Mucosa of rectum (tissue), 2 donors: Measurements from ENCODE around the gene JPH3.

Source experiments
- H3K27ac ChIP-seq, 2 donors: one replicate each; pipeline ENCODE4 v1.7.0; 2013; ENCODE audit warnings: inconsistent platforms in 2 of 2, low read depth in 2 of 2, low read length in 2 of 2
- H3K27me3 ChIP-seq, 2 donors: one replicate each; pipeline ENCODE4 v1.7.0; 2013; ENCODE audit warnings: low read length in 2 of 2; ENCODE audit not compliant: control insufficient read depth in 2 of 2, insufficient read depth in 2 of 2
- H3K36me3 ChIP-seq, 2 donors: one replicate each; pipeline ENCODE4 v1.7.0; 2013; ENCODE audit warnings: low read length in 2 of 2; ENCODE audit not compliant: control insufficient read depth in 2 of 2, insufficient read depth in 2 of 2
- H3K4me1 ChIP-seq, 2 donors: one replicate each; pipeline ENCODE4 v1.7.0; 2013; ENCODE audit warnings: low read length in 2 of 2, mild to moderate bottlenecking in 1 of 2; ENCODE audit not compliant: control insufficient read depth in 2 of 2, insufficient read depth in 2 of 2
- H3K4me3 ChIP-seq, 2 donors: one replicate each; pipeline ENCODE4 v1.7.0; 2013; ENCODE audit warnings: low read length in 2 of 2
- H3K9ac ChIP-seq, 2 donors: one replicate each; pipeline ENCODE4 v1.7.0; 2013; ENCODE audit warnings: low read length in 2 of 2, low read depth in 1 of 2, mild to moderate bottlenecking in 1 of 2
- H3K9me3 ChIP-seq, 2 donors: one replicate each; pipeline ENCODE4 v1.7.0; 2013; ENCODE audit warnings: low read length in 2 of 2; ENCODE audit not compliant: control insufficient read depth in 2 of 2
- donor health status: healthy.
- donor health status: Normal muscosa, but diverticular disease.

Gene JPH3

DNA sequence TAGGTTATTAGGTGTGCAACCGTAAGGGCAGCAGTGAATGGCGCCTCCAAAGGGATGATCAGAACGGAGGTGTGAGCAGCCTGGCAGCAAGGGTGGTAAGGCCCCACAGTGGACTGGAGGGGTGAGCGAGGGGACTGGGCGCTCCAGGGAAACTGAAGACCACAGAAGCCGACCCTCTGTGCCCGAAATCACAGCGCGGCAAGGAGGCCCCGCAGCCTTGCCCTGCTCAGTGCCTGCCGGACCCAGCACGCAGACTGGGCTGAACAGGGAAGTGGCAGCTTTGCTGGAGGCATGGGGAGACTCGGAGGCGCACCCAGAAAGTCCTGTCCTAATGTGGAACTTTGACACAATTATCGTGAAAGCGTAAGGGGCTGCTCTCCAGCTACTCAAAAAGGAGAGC is 125.0 kb downstream of the JPH3 start:
- Histone ChIP-seq H3K4me1 (no peaks in the 10 kb centered on the region), H3K27ac (no peak overlapping the region), H3K9me3 (no peaks in the 10 kb centered on the region), H3K36me3 (peaks cover 27 to 40% of the 10 kb centered on the region in 2 donors), H3K9ac (no peak overlapping the region), H3K4me3 (no peak overlapping the region), H3K27me3 (no peaks in the 10 kb centered on the region)

DNA sequence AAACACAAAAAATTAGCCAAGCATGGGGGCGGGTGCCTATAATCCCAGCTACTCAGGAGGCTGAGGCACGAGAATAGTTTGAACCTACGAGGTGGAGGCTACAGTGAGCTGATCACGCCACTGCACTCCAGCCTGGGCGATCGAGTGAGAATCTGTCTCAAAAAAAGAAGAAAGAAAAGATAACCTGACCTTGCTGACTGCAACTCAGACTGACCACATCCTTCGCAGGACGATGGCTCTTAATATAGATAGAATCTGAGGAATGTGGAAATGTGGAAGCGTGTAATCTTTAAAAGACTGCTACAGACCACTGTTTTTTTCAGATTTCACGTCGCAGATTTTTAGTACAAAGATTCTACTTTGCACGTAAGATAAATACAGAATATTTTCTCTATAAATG is 125.7 kb downstream of the JPH3 start:
- Histone ChIP-seq H3K4me1 (no peaks in the 10 kb centered on the region), H3K9me3 (no peaks in the 10 kb centered on the region), H3K36me3 (peaks cover 20 to 37% of the 10 kb centered on the region in 2 donors), H3K27me3 (no peaks in the 10 kb centered on the region), H3K27ac (no peak overlapping the region), H3K9ac (no peak overlapping the region), H3K4me3 (no peak overlapping the region)

DNA sequence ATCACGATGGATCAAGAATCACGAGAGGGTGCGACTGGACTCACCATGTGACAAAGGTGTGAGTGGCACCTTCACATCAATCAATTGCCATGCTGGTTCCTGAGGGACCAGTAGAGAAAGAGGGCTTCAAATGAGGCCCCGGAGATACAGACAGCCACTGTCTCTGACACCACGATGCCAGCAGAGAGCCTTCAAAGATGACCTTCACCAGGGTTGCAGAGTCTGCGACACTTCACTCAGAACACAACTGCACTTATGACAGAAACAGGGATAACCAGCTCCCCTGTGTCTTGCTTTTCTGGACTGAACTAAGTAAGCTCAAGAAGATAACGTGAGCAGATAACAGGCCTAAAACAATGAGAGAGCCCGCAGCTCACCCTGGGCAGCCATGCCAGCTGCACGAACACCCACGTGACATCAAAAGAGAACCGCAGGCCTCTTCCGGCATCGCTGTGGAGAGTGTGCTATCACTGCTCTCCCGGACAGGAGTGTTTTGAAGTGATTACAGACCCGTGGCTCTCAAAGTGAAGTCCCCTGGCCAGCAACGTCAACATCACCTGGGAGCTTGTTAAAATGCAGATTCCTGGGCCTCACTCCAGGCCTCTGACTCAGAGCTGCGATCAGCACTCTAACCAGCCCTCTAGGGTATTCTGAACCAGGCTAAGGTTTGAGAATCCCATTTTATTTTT is 127.1 kb downstream of the JPH3 start:
- Histone ChIP-seq H3K4me1 (no peaks in the 10 kb centered on the region), H3K9ac (no peak overlapping the region), H3K9me3 (no peaks in the 10 kb centered on the region), H3K27me3 (no peaks in the 10 kb centered on the region), H3K27ac (no peak overlapping the region), H3K36me3 (peaks cover 13 to 33% of the 10 kb centered on the region in 2 donors), H3K4me3 (no peak overlapping the region)

DNA sequence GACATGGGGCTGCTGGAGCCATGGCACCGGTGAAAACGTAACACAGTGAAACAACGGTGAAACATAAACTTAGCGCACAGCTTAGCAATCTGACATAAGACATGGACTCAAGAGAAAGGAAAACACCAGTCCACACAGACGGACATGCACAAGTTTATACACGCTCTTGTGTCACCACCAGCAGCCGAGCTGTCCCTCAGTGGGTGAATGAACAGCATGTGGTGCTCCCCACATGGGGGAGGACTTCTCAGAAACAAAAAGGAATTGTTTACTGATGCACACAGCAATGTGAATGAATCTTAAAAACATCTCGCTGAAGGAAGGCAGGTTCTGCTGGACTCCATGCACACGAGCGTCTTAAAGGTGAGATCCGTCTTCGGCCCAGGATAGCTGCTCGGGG is 129.3 kb downstream of the JPH3 start:
- no peaks in the 10 kb centered on the region for H3K9me3 ChIP-seq
- H3K27ac ChIP-seq: no peak overlapping the region
- H3K9ac ChIP-seq: no peak overlapping the region
- no peaks in the 10 kb centered on the region for H3K4me1 ChIP-seq
- no peak overlapping the region for H3K4me3 ChIP-seq
- H3K36me3 ChIP-seq: peaks cover 16 to 40% of the 10 kb centered on the region in 2 donors
- no peaks in the 10 kb centered on the region for H3K27me3 ChIP-seq

DNA sequence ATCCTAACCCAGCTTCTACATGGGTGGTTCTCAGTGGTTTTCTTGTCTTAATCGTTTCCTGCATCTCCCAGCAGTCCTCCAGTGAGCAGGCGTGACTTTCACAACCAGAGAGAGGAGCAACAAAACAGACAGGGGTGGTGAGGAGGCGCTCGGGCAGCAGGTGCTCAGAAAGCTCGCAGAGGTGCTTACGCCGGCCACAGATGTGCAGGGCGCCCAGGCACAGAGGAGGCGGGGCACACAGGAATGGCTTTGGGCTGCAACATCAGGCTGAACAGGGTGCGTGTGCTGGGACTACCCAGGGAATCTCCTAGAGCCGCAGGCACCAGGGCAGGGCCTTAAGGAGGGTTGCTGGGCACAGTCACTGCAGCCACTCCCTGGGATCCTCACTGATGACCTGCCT is 130.9 kb downstream of the JPH3 start:
- H3K27ac ChIP-seq: no peak overlapping the region
- no peaks in the 10 kb centered on the region for H3K4me1 ChIP-seq
- H3K9ac ChIP-seq: no peak overlapping the region
- H3K27me3 ChIP-seq: no peaks in the 10 kb centered on the region
- peaks cover 18 to 29% of the 10 kb centered on the region in 2 donors for H3K36me3 ChIP-seq
- H3K4me3 ChIP-seq: no peak overlapping the region
- H3K9me3 ChIP-seq: no peaks in the 10 kb centered on the region

DNA sequence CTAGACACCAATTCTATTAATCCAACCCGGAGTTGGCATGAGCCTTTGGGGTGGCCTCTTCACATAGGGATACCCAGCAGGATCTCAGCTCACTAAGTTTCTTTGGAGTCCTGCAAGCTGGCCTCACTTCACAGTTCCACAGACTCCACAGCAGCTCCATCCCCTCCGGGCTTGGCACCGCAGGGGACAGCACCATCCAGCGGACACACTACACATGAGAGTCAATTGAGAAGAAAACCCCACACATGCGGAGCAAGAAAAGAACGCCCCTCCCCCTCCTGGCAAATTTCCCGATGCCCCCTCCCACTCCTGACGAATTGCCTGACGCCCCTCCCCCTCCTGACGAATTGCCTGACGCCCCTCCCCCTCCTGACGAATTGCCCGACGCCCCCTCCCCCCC is 132.3 kb downstream of the JPH3 start:
- Histone ChIP-seq H3K27ac (no peak overlapping the region), H3K4me3 (no peak overlapping the region), H3K36me3 (peaks cover 14 to 23% of the 10 kb centered on the region in 2 donors), H3K9me3 (no peaks in the 10 kb centered on the region), H3K27me3 (no peaks in the 10 kb centered on the region), H3K9ac (no peak overlapping the region), H3K4me1 (no peaks in the 10 kb centered on the region)

DNA sequence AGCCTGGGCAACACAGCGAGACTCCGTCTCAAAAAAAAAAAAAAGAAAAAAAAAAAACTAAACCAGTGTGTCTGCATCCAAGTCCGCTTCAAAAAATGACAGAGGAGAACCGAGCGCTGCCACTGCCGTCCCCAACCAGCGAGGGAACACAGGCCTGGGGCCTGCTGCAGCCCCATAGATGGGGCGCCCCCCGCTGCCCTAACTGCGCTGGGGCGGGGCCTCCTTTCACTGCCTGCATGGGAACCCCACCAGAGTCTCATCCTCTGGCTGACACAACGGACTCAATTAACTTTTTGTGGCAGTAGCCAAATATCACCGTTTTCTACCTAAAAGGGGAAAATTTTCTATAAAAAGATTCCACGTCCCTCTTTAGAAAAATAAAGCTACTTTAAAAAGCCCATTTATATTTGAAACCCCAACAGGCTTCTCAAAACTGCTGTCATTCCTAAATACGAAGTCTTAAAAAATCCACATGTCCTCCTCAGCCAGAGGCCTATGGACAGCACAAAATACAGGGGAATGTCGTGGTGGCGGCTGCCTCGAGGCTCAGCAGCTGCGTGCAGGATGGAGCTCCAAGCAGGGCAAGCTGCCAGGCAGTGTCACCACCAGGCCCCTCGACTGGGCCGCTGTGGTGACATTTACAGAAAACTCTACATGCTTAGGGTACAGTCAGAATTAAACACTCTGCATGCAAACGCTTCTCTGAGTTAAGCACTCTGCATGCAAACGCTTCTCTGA is 133.1 kb downstream of the JPH3 start:
- Histone ChIP-seq H3K4me1 (no peaks in the 10 kb centered on the region), H3K9ac (no peak overlapping the region), H3K27ac (no peak overlapping the region), H3K36me3 (peaks cover 13 to 20% of the 10 kb centered on the region in 2 donors), H3K4me3 (no peak overlapping the region), H3K9me3 (no peaks in the 10 kb centered on the region), H3K27me3 (no peaks in the 10 kb centered on the region)

DNA sequence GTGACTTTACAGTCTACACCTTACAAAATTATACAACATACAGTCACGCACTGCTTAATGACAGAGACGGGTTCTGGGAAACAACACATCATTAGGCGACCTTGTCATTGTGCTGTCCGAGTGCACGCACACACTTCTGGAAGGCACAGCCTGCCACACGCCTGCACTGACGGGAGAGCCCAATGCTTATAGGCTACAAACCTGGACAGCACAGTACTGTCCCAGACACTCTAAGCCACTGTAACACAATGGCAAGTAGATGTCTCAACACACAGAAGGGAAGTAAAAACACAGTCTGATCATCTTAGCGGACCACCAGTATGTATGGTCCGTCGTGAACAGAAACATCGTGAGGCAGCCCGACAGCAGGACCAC is 133.7 kb downstream of the JPH3 start:
- no peak overlapping the region for H3K4me3 ChIP-seq
- no peaks in the 10 kb centered on the region for H3K27me3 ChIP-seq
- no peaks in the 10 kb centered on the region for H3K4me1 ChIP-seq
- H3K9me3 ChIP-seq: no peaks in the 10 kb centered on the region
- H3K36me3 ChIP-seq: peaks cover 15 to 26% of the 10 kb centered on the region in 2 donors
- no peak overlapping the region for H3K27ac ChIP-seq
- H3K9ac ChIP-seq: no peak overlapping the region

DNA sequence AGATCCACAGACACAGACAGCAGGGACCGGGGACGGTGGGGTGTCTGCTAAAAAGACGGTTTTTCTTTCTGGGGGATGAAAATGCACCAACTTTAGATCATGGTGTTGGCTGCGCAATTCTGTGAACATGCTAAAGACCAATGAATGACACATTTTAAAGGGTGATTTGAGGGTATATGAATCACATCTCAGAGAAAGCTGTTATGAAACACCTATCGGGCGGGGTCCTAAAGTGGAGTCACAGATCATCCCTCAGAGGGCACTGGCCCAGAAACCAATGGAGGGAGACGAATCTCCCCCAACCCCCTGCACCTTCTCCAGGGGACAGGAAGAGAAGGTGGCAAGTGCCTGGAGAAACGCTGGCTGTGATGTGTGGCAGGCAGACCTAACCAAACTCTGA is 137.5 kb downstream of the JPH3 start:
- Histone ChIP-seq H3K27ac (no peak overlapping the region), H3K27me3 (no peaks in the 10 kb centered on the region), H3K4me3 (no peak overlapping the region), H3K9me3 (no peaks in the 10 kb centered on the region), H3K9ac (no peak overlapping the region), H3K36me3 (peaks cover 26 to 29% of the 10 kb centered on the region in 2 donors), H3K4me1 (no peaks in the 10 kb centered on the region)

DNA sequence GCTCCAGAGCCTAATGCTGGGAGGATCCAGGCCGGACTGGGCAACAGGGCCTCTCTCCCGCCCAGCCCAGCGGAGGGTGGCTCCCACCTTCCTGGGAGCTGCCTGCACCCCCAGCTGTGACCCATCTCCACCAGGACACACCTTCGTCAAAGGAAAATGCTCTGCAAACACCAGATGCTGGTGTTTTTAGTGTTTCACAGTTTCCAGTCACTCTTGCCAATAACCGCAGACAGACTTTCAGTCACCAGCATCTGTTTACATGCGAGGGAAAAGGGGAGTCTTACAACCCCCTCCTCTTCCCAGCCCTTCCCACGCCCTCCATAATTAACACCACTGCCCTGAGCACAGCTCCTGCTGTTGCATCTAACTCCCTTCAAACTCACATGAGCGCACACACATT is 138.1 kb downstream of the JPH3 start:
- H3K27me3 ChIP-seq: no peaks in the 10 kb centered on the region
- no peak overlapping the region for H3K4me3 ChIP-seq
- H3K4me1 ChIP-seq: no peaks in the 10 kb centered on the region
- peaks cover 30 to 32% of the 10 kb centered on the region in 2 donors for H3K36me3 ChIP-seq
- no peak overlapping the region for H3K9ac ChIP-seq
- no peaks in the 10 kb centered on the region for H3K9me3 ChIP-seq
- H3K27ac ChIP-seq: no peak overlapping the region
